SW480 (cell line): ENCODE measurements around the gene BMP8B.

Source experiments
- DNase-seq: peaks from one replicate; pipeline ENCODE4 v3.0.0-alpha.2; 2016; ENCODE audit warnings: low spot score

BMP8B gene

DNA sequence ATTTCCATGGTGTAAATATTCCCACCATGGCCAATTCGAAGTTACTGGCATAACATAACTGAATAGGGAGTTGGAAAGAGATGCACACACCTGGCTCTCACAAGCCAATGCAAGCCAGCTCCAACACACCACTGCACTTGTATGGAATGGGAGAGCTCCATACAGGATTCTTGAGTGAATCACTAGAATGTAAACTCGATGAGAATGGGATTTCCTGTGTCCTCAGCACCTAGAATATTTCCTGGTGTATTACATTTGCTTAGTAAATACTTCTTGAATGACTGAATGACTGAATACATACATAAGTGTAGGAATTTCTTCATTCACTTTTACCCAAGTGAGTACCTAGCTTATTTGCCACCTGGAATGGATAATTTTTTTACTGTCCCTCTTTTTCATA, 66.2 kb downstream of the BMP8B start:
- DNase-seq: no peak

DNA sequence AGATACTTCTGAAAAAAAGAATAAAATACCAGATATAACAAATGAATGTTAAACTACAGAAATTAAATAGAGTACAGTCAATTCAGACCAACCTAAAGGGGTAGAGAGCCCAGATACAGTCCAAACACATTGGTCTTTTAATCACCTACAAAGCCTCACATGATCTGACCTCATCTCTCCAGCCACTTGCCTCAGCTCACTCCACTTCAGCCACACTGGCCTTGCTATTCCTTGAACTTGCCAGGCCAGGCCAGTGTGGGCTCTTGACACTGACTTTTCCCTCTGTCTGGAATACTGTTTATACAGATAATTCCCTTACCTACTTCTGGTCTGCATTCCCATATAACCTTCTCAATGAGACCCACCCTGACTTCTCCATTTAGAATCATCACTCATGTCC, 67.0 kb downstream of the BMP8B start:
- no peak for DNase-seq

DNA sequence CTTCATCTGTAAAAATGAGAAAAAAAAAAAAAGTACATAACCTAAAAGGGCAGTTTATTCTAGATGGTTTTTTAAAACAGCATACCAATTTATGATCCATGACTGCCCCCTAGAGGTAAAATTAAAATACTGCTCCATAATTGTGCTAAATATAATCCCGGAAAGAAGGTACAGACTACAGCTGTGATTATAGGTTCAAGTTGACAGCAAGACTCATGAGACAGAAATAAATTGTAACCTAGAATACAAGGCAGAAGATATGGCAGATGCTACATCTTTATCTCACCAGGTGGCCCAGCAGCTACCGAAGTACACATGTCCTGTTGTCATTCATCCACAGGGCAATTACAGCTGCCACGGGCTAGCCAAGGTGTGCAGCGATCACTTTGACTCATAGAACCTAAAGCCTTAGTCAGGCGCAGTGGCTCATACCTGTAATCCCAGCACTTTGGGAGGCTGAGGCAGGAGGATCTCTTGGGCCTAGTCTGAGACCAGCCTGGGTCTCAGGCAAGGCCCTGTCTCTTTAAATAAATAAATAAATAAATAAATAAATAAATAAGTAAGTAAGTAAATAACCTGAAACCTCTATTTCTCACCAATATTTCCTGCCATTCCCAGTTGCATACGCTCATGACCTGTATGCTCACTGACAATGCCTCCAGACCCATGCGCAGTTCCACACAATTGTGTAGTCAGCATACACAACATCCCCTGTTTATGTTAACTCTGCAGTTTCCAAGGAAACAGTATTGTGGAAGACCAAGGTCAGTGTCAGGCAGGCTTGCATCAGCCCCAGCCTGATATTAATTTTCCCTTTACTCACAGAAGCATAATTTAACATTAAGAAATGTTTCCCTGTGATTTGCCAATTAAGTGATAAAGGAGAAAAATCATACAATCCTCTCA, 68.3 kb downstream of the BMP8B start:
- DNase-seq: peak; percentile 67

DNA sequence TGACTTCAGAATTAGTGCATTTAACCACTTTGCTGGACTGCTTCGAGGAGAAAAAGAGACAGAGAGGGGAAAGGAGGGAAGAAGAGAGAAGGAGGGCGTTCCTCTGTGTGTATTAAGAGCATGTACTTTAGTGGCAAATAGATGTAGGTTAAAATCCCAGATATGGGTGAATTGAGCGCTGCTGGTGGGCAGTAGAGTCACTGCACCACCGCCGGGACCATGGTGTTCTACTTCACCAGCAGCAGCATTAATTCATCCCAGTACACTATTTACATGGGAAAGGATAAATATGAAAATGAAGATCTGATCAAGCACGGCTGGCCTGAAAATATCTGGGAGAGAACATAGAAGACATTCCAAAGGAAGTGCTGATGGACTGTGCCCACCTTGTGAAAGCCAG, 70.9 kb downstream of the BMP8B start:
- no peak for DNase-seq

DNA sequence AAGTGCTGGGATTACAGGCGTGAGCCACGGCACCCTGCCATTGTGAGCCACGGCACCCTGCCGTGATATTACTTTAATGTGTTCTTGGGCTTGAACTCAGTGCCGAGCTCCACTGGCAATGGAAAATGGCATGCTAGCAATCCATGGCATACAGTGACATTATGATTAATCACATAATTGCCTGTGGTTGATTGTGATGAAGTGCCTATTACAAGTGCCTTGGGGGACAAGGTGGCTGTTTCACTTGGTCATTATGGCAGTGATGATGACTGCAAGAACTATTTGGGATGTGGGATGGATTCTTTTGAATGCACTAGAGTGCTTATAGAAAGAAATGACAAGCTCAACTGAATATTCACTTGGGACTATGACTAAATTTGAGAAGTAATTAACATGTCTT, 75.1 kb downstream of the BMP8B start:
- DNase-seq: no peak

DNA sequence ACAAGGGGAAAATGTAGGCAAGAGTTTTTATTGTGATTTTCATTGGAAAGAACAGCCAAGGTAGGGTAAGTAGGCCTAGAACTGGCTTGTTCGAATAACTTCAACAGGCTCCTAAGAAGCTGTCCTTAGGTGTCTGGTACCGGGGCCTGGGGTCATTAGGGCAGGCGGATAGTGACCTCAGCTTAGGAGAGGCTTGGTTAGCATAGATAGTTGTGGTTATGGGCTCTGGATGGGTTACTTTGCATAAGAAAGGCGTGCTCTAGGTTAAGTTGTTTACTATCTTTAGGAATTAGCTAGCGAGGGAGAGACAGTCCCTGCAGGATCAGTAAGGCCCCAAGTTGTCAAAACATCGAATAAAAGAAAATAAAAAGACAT, 76.7 kb downstream of the BMP8B start:
- DNase-seq: no peak

DNA sequence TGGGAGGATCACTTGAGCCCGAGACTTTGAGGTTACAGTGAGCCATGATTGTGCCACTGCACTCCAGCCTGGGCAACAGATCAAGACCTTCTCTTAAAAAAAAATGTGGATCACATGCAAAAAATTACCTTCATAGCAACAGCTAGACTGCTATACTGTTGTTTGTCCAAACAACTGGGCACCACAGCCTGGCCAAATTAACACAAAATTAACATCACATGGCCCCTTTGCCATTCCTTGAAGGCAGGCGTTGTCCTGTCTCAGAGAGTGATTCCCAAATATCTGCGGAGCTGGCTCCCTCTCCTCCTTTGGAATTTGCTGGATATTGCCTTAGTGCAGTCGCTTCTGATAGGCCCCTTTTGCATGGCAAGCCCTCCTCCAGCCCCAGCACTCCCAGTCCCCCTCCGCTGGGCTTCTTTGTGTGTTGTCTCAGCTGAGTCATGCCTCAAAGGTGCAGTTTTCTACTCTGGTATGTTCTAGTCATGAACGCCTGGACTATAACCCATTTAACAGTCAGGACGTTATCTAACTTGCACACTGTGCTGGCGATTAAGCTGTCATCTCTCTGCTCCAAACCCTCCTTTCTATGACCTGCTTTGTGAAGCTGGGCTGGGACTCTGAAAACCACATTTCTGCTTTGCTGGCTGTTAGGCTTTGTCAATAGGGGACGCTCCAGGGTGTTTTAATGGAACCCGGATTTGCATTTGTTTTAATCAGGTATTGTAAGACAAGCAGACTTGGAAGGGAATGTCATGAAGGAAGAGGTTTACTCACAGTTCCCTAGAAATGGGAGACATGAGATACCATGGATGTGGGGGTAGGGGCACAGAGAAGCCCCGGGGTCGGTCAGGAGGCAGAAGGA, 77.3 kb downstream of the BMP8B start:
- no peak for DNase-seq

DNA sequence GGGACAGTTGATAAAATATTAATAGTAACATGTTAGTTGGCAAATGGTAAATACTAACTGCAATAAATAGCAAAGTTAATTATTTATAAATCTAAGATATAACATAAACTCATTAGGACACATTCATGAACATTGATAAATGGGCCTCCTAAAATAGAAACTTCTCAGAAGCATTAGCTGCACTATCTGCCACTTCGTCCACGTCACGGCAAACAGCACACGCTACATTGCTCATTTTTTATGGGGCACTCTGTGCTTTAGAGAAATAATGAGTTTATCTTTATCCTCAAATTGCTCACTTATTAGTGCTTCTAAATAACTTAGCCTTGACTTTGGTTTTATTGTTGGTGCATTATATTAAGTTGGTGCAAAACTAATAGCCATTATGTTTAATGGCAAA, 81.2 kb downstream of the BMP8B start:
- no peak for DNase-seq
